HCT116 (cell line): Measurements from ENCODE around the gene EFS.

Experiments
- CBX3 ChIP-seq: IDR thresholded peaks from 2 replicates; pipeline ENCODE4 v1.6.1; 2012; ENCODE audit warnings: low read depth
- EZH2 ChIP-seq: fragments of 200-600 bp; sonication (generic); IDR thresholded peaks from 2 replicates; pipeline ENCODE4 v1.6.1; 2017; ENCODE audit warnings: antibody characterized with exemption, mixed run types
- JUND ChIP-seq: IDR thresholded peaks from 2 replicates; pipeline ENCODE4 v1.6.1; 2012
- POLR2A ChIP-seq: IDR thresholded peaks from 2 replicates; pipeline ENCODE4 v1.7.0; 2011; ENCODE audit warnings: borderline replicate concordance; ENCODE audit not compliant: insufficient read depth, insufficient read length; ENCODE audit errors: extremely low read depth
- SIN3A ChIP-seq: IDR thresholded peaks from 2 replicates; pipeline ENCODE4 v1.6.1; 2012; ENCODE audit warnings: low read depth
- SP1 ChIP-seq: IDR thresholded peaks from 2 replicates; pipeline ENCODE4 v1.6.1; 2012; ENCODE audit warnings: low read depth
- SRF ChIP-seq: IDR thresholded peaks from 2 replicates; pipeline ENCODE4 v1.6.1; 2012; ENCODE audit warnings: low read depth
- ZNF274 ChIP-seq: fragments of 200-500 bp; sonication (Bioruptor generic); IDR thresholded peaks from 2 replicates; pipeline ENCODE4 v1.6.1; 2014; ENCODE audit warnings: mild to moderate bottlenecking, low read depth, low read length, inconsistent platforms
- TF ChIP-seq, protein P1 (sequence below), 3 experiments: fragments of 200-600 bp in 1 of 3; sonication (generic) in 1 of 3; IDR thresholded peaks in 2 of 3; conservative IDR thresholded peaks in 1 of 3; 2 replicates each; pipeline ENCODE4 v1.5.1; 2012 to 2017; ENCODE audit warnings: low read depth in 2 of 3, low read length in 2 of 3, antibody characterized with exemption in 1 of 3, borderline replicate concordance in 1 of 3, control low read depth in 1 of 3, mild to moderate bottlenecking in 1 of 3, mixed read lengths in 1 of 3, mixed run types in 1 of 3, moderate library complexity in 1 of 3; ENCODE audit not compliant: insufficient read depth in 1 of 3
- TF ChIP-seq, protein P2 (sequence below): IDR thresholded peaks from 2 replicates; pipeline ENCODE4 v1.6.1; 2012; ENCODE audit warnings: low read depth
- TF ChIP-seq, protein P3 (sequence below): IDR thresholded peaks from 2 replicates; pipeline ENCODE4 v1.6.1; 2012

DNA sequence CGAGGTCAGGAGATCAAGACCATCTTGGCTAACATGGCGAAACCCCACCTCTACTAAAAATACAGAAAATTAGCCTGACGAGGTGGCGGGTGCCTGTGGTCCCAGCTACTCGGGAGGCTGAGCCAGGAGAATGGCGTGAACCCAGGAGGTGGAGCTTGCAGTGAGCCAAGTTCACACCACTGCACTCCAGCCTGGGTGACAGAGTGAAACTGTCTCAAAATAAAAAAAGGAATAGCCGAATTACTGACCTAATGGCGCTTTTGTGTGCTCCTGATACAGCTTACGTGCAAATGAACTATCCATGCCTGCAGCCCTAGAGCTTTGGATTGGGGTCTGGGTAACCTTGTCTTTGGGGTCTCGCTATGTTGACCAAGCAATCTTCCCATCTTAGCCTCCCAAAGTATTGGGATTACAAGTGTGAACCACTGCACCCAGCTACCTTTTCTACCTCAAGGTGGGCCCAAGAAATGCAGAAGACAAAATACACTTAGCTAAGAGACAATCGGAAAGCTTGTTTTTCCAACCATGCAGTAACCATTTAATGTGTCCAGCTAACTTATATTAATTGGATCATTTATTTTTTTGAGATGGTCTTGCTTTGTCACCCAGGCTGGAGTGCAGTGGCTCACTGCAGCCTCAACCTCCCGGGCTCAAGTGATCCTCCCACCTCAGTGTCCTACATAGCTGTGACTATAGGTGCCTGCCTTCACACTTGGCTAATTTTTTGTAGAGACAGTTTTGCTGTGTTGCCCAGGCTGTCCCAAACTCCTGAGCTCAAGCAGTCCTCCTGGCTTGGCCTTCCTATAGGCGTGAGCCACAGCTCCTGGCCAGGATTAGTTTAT is 38.3 kb downstream of the EFS start:
- TF ChIP-seq SRF: no peak
- TF ChIP-seq POLR2A: no peak
- no peak for TF ChIP-seq EZH2
- TF ChIP-seq, protein P1, sequence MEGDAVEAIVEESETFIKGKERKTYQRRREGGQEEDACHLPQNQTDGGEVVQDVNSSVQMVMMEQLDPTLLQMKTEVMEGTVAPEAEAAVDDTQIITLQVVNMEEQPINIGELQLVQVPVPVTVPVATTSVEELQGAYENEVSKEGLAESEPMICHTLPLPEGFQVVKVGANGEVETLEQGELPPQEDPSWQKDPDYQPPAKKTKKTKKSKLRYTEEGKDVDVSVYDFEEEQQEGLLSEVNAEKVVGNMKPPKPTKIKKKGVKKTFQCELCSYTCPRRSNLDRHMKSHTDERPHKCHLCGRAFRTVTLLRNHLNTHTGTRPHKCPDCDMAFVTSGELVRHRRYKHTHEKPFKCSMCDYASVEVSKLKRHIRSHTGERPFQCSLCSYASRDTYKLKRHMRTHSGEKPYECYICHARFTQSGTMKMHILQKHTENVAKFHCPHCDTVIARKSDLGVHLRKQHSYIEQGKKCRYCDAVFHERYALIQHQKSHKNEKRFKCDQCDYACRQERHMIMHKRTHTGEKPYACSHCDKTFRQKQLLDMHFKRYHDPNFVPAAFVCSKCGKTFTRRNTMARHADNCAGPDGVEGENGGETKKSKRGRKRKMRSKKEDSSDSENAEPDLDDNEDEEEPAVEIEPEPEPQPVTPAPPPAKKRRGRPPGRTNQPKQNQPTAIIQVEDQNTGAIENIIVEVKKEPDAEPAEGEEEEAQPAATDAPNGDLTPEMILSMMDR (IDR thresholded peaks at IDR 0.05 in 2 of 3, conservative IDR thresholded peaks at IDR 0.05 in 1 of 3; ENCODE audit: borderline replicate concordance in 1 of 3, insufficient read depth in 1 of 3, low read depth in 2 of 3, low read length in 2 of 3): no peak
- TF ChIP-seq, protein P2, sequence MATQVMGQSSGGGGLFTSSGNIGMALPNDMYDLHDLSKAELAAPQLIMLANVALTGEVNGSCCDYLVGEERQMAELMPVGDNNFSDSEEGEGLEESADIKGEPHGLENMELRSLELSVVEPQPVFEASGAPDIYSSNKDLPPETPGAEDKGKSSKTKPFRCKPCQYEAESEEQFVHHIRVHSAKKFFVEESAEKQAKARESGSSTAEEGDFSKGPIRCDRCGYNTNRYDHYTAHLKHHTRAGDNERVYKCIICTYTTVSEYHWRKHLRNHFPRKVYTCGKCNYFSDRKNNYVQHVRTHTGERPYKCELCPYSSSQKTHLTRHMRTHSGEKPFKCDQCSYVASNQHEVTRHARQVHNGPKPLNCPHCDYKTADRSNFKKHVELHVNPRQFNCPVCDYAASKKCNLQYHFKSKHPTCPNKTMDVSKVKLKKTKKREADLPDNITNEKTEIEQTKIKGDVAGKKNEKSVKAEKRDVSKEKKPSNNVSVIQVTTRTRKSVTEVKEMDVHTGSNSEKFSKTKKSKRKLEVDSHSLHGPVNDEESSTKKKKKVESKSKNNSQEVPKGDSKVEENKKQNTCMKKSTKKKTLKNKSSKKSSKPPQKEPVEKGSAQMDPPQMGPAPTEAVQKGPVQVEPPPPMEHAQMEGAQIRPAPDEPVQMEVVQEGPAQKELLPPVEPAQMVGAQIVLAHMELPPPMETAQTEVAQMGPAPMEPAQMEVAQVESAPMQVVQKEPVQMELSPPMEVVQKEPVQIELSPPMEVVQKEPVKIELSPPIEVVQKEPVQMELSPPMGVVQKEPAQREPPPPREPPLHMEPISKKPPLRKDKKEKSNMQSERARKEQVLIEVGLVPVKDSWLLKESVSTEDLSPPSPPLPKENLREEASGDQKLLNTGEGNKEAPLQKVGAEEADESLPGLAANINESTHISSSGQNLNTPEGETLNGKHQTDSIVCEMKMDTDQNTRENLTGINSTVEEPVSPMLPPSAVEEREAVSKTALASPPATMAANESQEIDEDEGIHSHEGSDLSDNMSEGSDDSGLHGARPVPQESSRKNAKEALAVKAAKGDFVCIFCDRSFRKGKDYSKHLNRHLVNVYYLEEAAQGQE: no peak
- no peak for TF ChIP-seq SIN3A
- TF ChIP-seq, protein P3, sequence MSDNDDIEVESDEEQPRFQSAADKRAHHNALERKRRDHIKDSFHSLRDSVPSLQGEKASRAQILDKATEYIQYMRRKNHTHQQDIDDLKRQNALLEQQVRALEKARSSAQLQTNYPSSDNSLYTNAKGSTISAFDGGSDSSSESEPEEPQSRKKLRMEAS: no peak
- no peak for TF ChIP-seq CBX3
- TF ChIP-seq ZNF274: no peak
- TF ChIP-seq JUND: no peak
- no peak for TF ChIP-seq SP1
